Endothelial cell of umbilical vein (primary cell): Measurements from ENCODE around the gene GNB5. TPM values are rescaled to one million over a fixed set of nuclear protein-coding genes. Genes with fewer than 3 reads are reported as not detected.

ENCODE experiments used
- BruUV-seq: library from RNA; stranded (reverse); fragments of 400-500 nt; replicated peaks from 2 replicates; lab custom pipeline; 2021; lab: Mats Ljungman, UMichigan
- CTCF ChIA-PET: fragments of 300-600, 350-600 bp; sonication (Branson Sonifier 250); formaldehyde crosslinking; loops from one replicate; lab custom pipeline; 2021; ENCODE audit warnings: antibody characterized with exemption, inconsistent platforms; lab: Charles Lee
- POLR2A ChIA-PET: fragments of 300-600, 350-600 bp; sonication (Branson Sonifier 250); formaldehyde crosslinking; loops from one replicate; lab custom pipeline; 2021; ENCODE audit warnings: antibody characterized with exemption, inconsistent platforms; lab: Charles Lee
- DNase-seq: peaks from one replicate; pipeline ENCODE4 v3.0.0-alpha.2; 2011; ENCODE audit warnings: low read depth, low spot score
- FAIRE-seq: peaks from 2 replicates; lab custom pipeline; 2011; peaks lifted over from hg19 to GRCh38; lab: Jason Lieb, UNC
- H2AFZ ChIP-seq: 2 replicates; pipeline ENCODE4 v1.6.0; 2012; ENCODE audit warnings: low read depth, low read length, control low read depth, inconsistent platforms
- H3K27ac ChIP-seq: 2 replicates; pipeline ENCODE4 v1.5.1; 2011; ENCODE audit warnings: low read depth, mild to moderate bottlenecking, control low read depth, low read length, moderate library complexity; ENCODE audit not compliant: insufficient read depth
- H3K27me3 ChIP-seq, 2 experiments: 2 replicates each; pipeline versions ENCODE4 v1.6.0 to v1.6.1; 2011; ENCODE audit warnings: low read length in 2 of 2, mixed read lengths in 1 of 2; ENCODE audit not compliant: control insufficient read depth in 2 of 2, insufficient read depth in 2 of 2
- H3K36me3 ChIP-seq, 2 experiments: 2 replicates in 1 of 2; 3 replicates in 1 of 2; pipeline ENCODE4 v1.5.1; 2011; ENCODE audit warnings: low read length in 2 of 2, mild to moderate bottlenecking in 1 of 2, moderate library complexity in 1 of 2; ENCODE audit not compliant: control insufficient read depth in 2 of 2, insufficient read depth in 2 of 2; ENCODE audit errors: extremely low read depth in 1 of 2
- H3K4me1 ChIP-seq: 3 replicates; pipeline ENCODE4 v1.5.1; 2011; ENCODE audit warnings: mild to moderate bottlenecking, low read length; ENCODE audit not compliant: control insufficient read depth, insufficient read depth; ENCODE audit errors: extremely low read depth
- H3K4me2 ChIP-seq: 2 replicates; pipeline ENCODE4 v1.6.1; 2011; ENCODE audit warnings: low read length, control low read depth, mixed read lengths; ENCODE audit not compliant: insufficient read depth
- H3K4me3 ChIP-seq, 3 experiments: fragments of 200-600 bp in 1 of 3; sonication (generic), shearing (Covaris generic) in 1 of 3; replicated peaks in 1 of 3; 2 replicates each; pipeline ENCODE4 v1.5.1; 2011 to 2016; ENCODE audit warnings: control low read depth in 3 of 3, low read length in 3 of 3, mild to moderate bottlenecking in 2 of 3, inconsistent platforms in 1 of 3, low read depth in 1 of 3, moderate library complexity in 1 of 3; ENCODE audit not compliant: insufficient read depth in 1 of 3
- H3K79me2 ChIP-seq: 2 replicates; pipeline ENCODE4 v1.6.0; 2012; ENCODE audit warnings: low read length, inconsistent platforms; ENCODE audit not compliant: control insufficient read depth, insufficient read depth
- H3K9ac ChIP-seq: replicated peaks from 2 replicates; pipeline ENCODE3; 2011; ENCODE audit warnings: low read length, control low read depth; ENCODE audit not compliant: insufficient read depth; ENCODE audit errors: extremely low read depth
- H3K9me1 ChIP-seq: replicated peaks from 3 replicates; pipeline ENCODE4 v1.6.0; 2011; ENCODE audit warnings: mild to moderate bottlenecking, low read length; ENCODE audit not compliant: control insufficient read depth, insufficient read depth; ENCODE audit errors: extremely low read depth
- H3K9me3 ChIP-seq: replicated peaks from 2 replicates; pipeline ENCODE4 v1.5.1; 2012; ENCODE audit warnings: low read length, inconsistent platforms; ENCODE audit not compliant: control insufficient read depth, insufficient read depth
- H4K20me1 ChIP-seq: replicated peaks from 2 replicates; pipeline ENCODE3; 2011; ENCODE audit warnings: mild to moderate bottlenecking, low read length; ENCODE audit not compliant: control insufficient read depth, insufficient read depth; ENCODE audit errors: extremely low read depth
- FOS ChIP-seq: IDR thresholded peaks from 2 replicates; pipeline ENCODE4 v1.6.1; 2011; ENCODE audit warnings: mild to moderate bottlenecking, low read length, moderate library complexity, borderline replicate concordance; ENCODE audit not compliant: insufficient read depth
- GATA2 ChIP-seq: IDR thresholded peaks from 2 replicates; pipeline ENCODE4 v1.7.0; 2011; ENCODE audit warnings: low read depth, mild to moderate bottlenecking, moderate library complexity, mixed read lengths, low read length; ENCODE audit not compliant: insufficient read length, insufficient read depth
- JUN ChIP-seq: IDR thresholded peaks from 2 replicates; pipeline ENCODE4 v1.6.1; 2011; ENCODE audit warnings: borderline replicate concordance, low read depth; ENCODE audit not compliant: insufficient read length, insufficient read depth
- MYC ChIP-seq: IDR thresholded peaks from one replicate; pipeline ENCODE4 v1.6.1; 2011; ENCODE audit warnings: mild to moderate bottlenecking, low read depth, low read length
- POLR2A ChIP-seq: IDR thresholded peaks from 2 replicates; pipeline ENCODE4 v1.6.1; 2012; ENCODE audit warnings: low read depth, mild to moderate bottlenecking, control low read depth, low read length
- POLR2AphosphoS5 ChIP-seq: IDR thresholded peaks from 2 replicates; pipeline ENCODE4 v1.6.1; 2012; ENCODE audit warnings: low read depth, mild to moderate bottlenecking, control low read depth, low read length, moderate library complexity; ENCODE audit not compliant: insufficient read depth
- dilution Hi-C: fragments of 300-500 bp; cut with MboI; formaldehyde crosslinking; loops from one replicate; pipeline ENCODE4 v1.15.0; 2019; ENCODE audit warnings: low sequenced_read_pairs; ENCODE audit not compliant: extremely low pct_ligation_motif_present
- intact Hi-C: fragments of 100-400 bp; cut with micrococcal nuclease; formaldehyde crosslinking; loops from one replicate; pipeline ENCODE4 v1.10.0; 2022
- polyA plus RNA-seq, 4 experiments: library from polyadenylated mRNA; depleted of rRNA in 3 of 4; stranded (reverse) in 3 of 4; unstranded in 1 of 4; fragments of >200 nt; gene quantifications; 2 replicates each; pipeline versions ENCODE4 v1.2.1 to v1.2.3, GENCODE V29; 2011 to 2012; ENCODE audit warnings: missing spikeins in 1 of 4
- small RNA-seq: library from RNA; depleted of rRNA; stranded (forward); fragments of <200 nt; gene quantifications from one replicate; pipeline ENCODE3, GENCODE V24; 2012; ENCODE audit warnings: low replicate concordance, low read depth; ENCODE audit not compliant: insufficient read depth, insufficient read length
- total RNA-seq: library from RNA; stranded (reverse); gene quantifications from 2 replicates; pipeline ENCODE4 v1.2.3, GENCODE V29; 2021
- TF ChIP-seq, protein P1 (sequence below): IDR thresholded peaks from 2 replicates; pipeline ENCODE4 v1.6.1; 2011; ENCODE audit not compliant: insufficient read depth, insufficient read length

GNB5 gene
- total and polyA plus RNA-seq, 2 donors (not counting 3 experiments of a cell fraction or from before 2014, with no cell fraction given) = 15.6 to 16.8 TPM

DNA sequence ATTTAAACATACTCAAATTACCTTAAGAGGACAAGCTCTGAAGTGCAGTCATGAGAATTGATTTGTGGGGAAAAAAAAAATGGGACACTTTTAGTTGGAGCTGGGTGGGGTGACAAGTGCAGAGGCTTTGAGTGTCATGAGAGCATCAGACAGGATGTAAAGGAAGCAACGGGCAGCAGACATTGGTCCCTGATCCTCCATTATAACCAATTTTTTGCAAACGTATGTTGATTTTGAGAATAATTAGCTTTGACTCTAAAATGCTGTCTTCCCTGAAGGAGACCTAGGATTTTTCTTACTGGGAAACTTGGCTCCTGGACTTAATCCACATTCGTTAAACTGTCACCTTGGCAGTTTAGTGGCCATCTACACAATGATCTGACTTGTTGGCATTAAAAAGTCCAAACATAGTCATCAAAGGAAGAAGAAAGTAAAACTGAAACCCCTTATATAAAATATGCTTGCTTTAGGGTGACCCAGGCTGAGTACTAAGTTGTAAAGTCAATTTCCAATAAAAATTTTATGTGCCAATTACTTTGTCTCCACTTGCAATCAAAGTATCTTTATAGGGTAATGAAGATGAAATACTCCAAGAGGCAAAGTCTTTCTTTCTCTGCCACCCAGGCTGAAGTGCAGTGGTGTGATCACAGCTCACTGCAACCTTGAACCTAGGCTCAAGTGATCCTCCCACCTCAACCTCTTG, 124.2 kb downstream of the GNB5 start:
- ChIA-PET POLR2A (no interaction called here), CTCF (interaction anchor here (0.9 to 3.8 kb wide), 3 partner anchors 9 to 72 kb away, joined by 3 to 15 read pairs (median 14); no protein-coding TSS in a partner anchor)
- Histone ChIP-seq H3K4me2 (no peak overlapping the region), H3K4me3 (no peak overlapping the region), H3K4me1 (no peaks in the 10 kb centered on the region), H4K20me1 (no peaks in the 10 kb centered on the region), H3K9me3 (no peaks in the 10 kb centered on the region), H3K9me1 (no peaks in the 10 kb centered on the region), H3K79me2 (no peaks in the 10 kb centered on the region), H3K36me3 (peaks cover 2 to 5% of the 10 kb centered on the region in 2 experiments), H3K9ac (no peak overlapping the region), H3K27me3 (no peaks in the 10 kb centered on the region), H3K27ac (no peak overlapping the region), H2AFZ (no peak overlapping the region)
- dilution Hi-C loops = no loop called here
- BruUV-seq = no TSS peak
- intact Hi-C loops = no loop called here
- TF ChIP-seq POLR2AphosphoS5 = no peak
- no peak for TF ChIP-seq POLR2A
- TF ChIP-seq, protein P1, sequence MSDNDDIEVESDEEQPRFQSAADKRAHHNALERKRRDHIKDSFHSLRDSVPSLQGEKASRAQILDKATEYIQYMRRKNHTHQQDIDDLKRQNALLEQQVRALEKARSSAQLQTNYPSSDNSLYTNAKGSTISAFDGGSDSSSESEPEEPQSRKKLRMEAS = no peak
- TF ChIP-seq MYC = no peak
- no peak for TF ChIP-seq JUN
- no peak for TF ChIP-seq GATA2
- TF ChIP-seq FOS = no peak
- FAIRE-seq (no peak), DNase-seq (no peak)

Small RNA genes within 50 kb of the gene (small RNA-seq; reads per million reads assigned to genes)
- not detected for gene RF00019

Other genes with a start within 250 kb of the GNB5 start
- gene LEO1, start 219.6 kb downstream of the GNB5 start, total RNA-seq = 22.6 and 28.0 TPM in 2 replicates
- 0.91 and 1.3 TPM in 2 replicates for gene LEO1, start 219.6 kb downstream of the GNB5 start, polyA plus RNA-seq
- gene MAPK6, start 172.2 kb downstream of the GNB5 start, total RNA-seq = 35.7 and 37.4 TPM in 2 replicates
- 7.3 and 10.9 TPM in 2 replicates for gene MAPK6, start 172.2 kb downstream of the GNB5 start, polyA plus RNA-seq
- gene BCL2L10, start 78.6 kb downstream of the GNB5 start, total RNA-seq = 0.44 TPM in 1 of 2 replicates, not detected in the other
- gene BCL2L10, start 78.6 kb downstream of the GNB5 start, polyA plus RNA-seq = 1.8 and 1.9 TPM in 2 replicates
- gene MYO5C, start 104.4 kb upstream of the GNB5 start, total RNA-seq = 18.4 and 19.4 TPM in 2 replicates
- gene MYO5C, start 104.4 kb upstream of the GNB5 start, polyA plus RNA-seq = 4.2 and 7.5 TPM in 2 replicates